ENCODE data around the gene ZSCAN32.

Gene ZSCAN32

GRCh38 chr16:3348547-3349167 lies 52.1 kb downstream of the ZSCAN32 start:
- no peak overlapping the region for H3K4me3 ChIP-seq
- H3K27ac ChIP-seq = no peak overlapping the region
- TF ChIP-seq EZH2 (IDR thresholded peaks at IDR 0.05) = no peak
- no peak for TF ChIP-seq FOXP2 (optimal IDR thresholded peaks at IDR 0.05; ENCODE audit: control extremely low read depth, extremely low read length, insufficient read depth)
- no peak for TF ChIP-seq POLR2AphosphoS5 (IDR thresholded peaks at IDR 0.05; ENCODE audit: borderline replicate concordance, low read depth, low read length)
- DNase-seq (ENCODE audit: low read depth, low spot score) = no peak
- no peak overlapping the region for H3K9ac ChIP-seq (ENCODE audit: insufficient read length)
- H3K9me3 ChIP-seq (ENCODE audit: low read depth, low read length) = no peaks in the 10 kb centered on the region
- no peaks in the 10 kb centered on the region for H3K36me3 ChIP-seq (ENCODE audit: insufficient read depth, low read length)

DNA sequence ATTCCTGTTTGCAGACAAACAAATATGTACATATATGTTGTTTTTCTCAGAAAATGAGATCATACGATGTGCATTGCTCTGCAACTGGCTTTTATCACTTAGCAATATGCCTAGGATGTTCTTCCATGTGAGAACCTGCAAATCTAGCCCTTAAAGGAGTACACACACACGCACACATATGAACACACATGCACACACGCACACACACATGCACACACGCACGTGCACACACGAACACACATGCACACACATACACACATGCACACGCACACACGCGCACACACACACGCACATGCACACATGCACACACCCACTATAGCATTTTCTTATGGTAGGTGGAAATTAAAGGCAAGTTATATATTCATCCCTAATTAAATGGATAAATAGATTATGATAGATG lies 53.2 kb downstream of the ZSCAN32 start:
- no peak overlapping the region for H3K9ac ChIP-seq (ENCODE audit: insufficient read length)
- H3K36me3 ChIP-seq (ENCODE audit: insufficient read depth, low read length) = no peaks in the 10 kb centered on the region
- no peak for DNase-seq (ENCODE audit: low read depth, low spot score)
- no peak overlapping the region for H3K4me3 ChIP-seq
- H3K9me3 ChIP-seq (ENCODE audit: low read depth, low read length) = no peaks in the 10 kb centered on the region
- H3K27ac ChIP-seq = no peak overlapping the region
- no peak for TF ChIP-seq POLR2AphosphoS5 (IDR thresholded peaks at IDR 0.05; ENCODE audit: borderline replicate concordance, low read depth, low read length)
- TF ChIP-seq FOXP2 (optimal IDR thresholded peaks at IDR 0.05; ENCODE audit: control extremely low read depth, extremely low read length, insufficient read depth) = no peak
- no peak for TF ChIP-seq EZH2 (IDR thresholded peaks at IDR 0.05)

GRCh38 chr16:3346041-3346440 lies 54.8 kb downstream of the ZSCAN32 start:
- Histone ChIP-seq H3K27ac (no peak overlapping the region), H3K9me3 (ENCODE audit: low read depth, low read length) (no peaks in the 10 kb centered on the region), H3K9ac (ENCODE audit: insufficient read length) (no peak overlapping the region), H3K4me3 (no peak overlapping the region), H3K36me3 (ENCODE audit: insufficient read depth, low read length) (no peaks in the 10 kb centered on the region)
- TF ChIP-seq FOXP2 (optimal IDR thresholded peaks at IDR 0.05; ENCODE audit: control extremely low read depth, extremely low read length, insufficient read depth) (no peak), EZH2 (IDR thresholded peaks at IDR 0.05) (no peak), POLR2AphosphoS5 (IDR thresholded peaks at IDR 0.05; ENCODE audit: borderline replicate concordance, low read depth, low read length) (no peak)
- DNase-seq (ENCODE audit: low read depth, low spot score) = no peak
